Measurements from ENCODE around the gene MMP17. TPM values are rescaled to one million over a fixed set of nuclear protein-coding genes. Genes with fewer than 3 reads are reported as not detected.

The MMP17 gene
- total RNA-seq, 1 donor from 2014 or later: 0.39 TPM

DNA sequence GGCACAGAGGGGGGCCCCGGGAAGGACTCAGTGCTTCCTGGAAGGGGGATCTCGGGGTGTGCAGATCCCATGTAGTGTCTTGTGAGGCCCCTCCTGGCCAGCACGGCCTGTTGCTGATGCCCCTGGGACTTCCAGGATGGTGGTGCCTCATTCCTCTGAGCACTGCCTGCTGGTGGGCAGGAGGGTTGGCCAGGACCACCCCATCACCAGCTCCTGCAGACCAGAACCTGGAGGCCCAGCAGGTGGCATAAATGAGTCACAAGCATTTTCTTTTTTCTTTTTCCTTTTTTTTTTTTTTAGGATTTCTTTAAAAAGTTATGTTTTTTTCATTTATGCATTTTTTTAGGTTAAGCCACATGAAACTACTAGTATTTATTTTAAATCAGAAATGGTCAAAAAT is 8.0 kb downstream of the MMP17 start:
- no peak for DNase-seq (ENCODE audit: low spot score)
- Mint-ChIP-seq H3K4me1 (ENCODE audit: low read depth) (no peaks in the 10 kb centered on the region), H3K27me3 (ENCODE audit: insufficient read depth) (peaks cover 7% of the 10 kb centered on the region), H3K4me3 (no peak overlapping the region), H3K9me3 (no peaks in the 10 kb centered on the region), H3K36me3 (ENCODE audit: low read depth) (no peaks in the 10 kb centered on the region), H3K27ac (no peak overlapping the region)
- intact Hi-C loops (cut with micrococcal nuclease): no loop called here

- no peaks in the 10 kb centered on the region for H3K4me1 Mint-ChIP-seq (ENCODE audit: low read depth)
- peaks cover 6% of the 10 kb centered on the region for H3K27me3 Mint-ChIP-seq (ENCODE audit: insufficient read depth)
- no peaks in the 10 kb centered on the region for H3K9me3 Mint-ChIP-seq
- H3K4me3 Mint-ChIP-seq: no peak overlapping the region
- DNase-seq (ENCODE audit: low spot score): no peak
- H3K36me3 Mint-ChIP-seq (ENCODE audit: low read depth): no peaks in the 10 kb centered on the region
- no peak overlapping the region for H3K27ac Mint-ChIP-seq
- intact Hi-C loops (cut with micrococcal nuclease): no loop called here
Measured at GRCh38 chr12:131836714-131837397, 8.7 kb downstream of the MMP17 start.

DNA sequence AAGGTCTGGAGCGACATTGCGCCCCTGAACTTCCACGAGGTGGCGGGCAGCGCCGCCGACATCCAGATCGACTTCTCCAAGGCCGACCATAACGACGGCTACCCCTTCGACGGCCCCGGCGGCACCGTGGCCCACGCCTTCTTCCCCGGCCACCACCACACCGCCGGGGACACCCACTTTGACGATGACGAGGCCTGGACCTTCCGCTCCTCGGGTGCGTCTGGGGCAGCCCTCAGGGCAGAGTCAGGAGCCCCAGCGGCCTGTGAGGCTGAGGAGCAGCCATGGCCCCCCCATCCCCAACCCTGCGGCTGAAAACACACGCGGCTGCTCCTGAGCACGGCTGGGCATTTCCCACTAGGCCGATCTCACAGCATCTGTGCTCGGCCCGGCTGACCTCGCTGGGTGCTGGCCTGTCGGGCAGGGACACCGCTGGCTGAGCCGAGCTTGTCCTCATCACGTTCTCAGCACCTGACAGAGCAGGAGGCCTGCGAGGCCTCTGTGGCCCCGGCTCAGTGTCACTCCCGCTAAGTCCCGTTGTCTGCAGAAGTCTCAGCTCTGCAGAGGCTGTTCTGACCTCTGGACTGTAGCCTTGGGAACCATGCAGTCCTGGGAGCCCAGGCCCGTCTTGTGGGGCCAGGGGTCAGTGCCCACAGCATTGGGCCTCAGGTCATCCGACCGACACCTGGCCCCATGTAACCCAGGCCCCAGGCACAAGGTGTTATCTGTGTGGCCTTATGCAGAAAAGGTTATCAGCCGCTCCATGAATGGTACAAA is 12.6 kb downstream of the MMP17 start:
- no peaks in the 10 kb centered on the region for H3K4me1 Mint-ChIP-seq (ENCODE audit: low read depth)
- no peaks in the 10 kb centered on the region for H3K27me3 Mint-ChIP-seq (ENCODE audit: insufficient read depth)
- intact Hi-C loops (cut with micrococcal nuclease): no loop called here
- no peak overlapping the region for H3K27ac Mint-ChIP-seq
- no peaks in the 10 kb centered on the region for H3K9me3 Mint-ChIP-seq
- H3K4me3 Mint-ChIP-seq: no peak overlapping the region
- no peak for DNase-seq (ENCODE audit: low spot score)
- H3K36me3 Mint-ChIP-seq (ENCODE audit: low read depth): no peaks in the 10 kb centered on the region

- Mint-ChIP-seq H3K4me3 (no peak overlapping the region), H3K27ac (no peak overlapping the region), H3K4me1 (ENCODE audit: low read depth) (no peaks in the 10 kb centered on the region), H3K9me3 (no peaks in the 10 kb centered on the region), H3K27me3 (ENCODE audit: insufficient read depth) (no peaks in the 10 kb centered on the region), H3K36me3 (ENCODE audit: low read depth) (no peaks in the 10 kb centered on the region)
- no peak for DNase-seq (ENCODE audit: low spot score)
- intact Hi-C loops (cut with micrococcal nuclease): no loop called here
Measured at GRCh38 chr12:131841547-131841946, 13.4 kb downstream of the MMP17 start.

DNA sequence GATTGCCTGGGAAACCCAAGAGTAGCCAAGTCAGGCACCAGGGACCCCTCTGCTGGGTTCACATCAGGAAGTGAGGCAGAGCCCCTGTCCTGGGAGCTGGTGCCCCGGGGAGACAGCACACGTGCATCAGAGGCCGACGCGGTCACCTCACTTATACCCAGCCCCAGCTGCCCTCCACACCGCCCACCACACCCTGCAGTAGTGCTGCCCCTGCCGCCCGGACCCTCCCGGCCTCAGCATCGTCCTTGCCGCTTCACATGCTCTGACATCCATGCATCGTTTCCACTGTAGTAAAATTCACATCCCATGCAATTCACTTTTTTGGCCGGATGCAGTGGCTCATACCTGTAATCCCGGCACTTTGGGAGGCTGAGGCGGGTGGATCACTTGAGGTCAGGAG is 14.0 kb downstream of the MMP17 start:
- no peak overlapping the region for H3K27ac Mint-ChIP-seq
- no peaks in the 10 kb centered on the region for H3K36me3 Mint-ChIP-seq (ENCODE audit: low read depth)
- no peaks in the 10 kb centered on the region for H3K4me1 Mint-ChIP-seq (ENCODE audit: low read depth)
- no peaks in the 10 kb centered on the region for H3K9me3 Mint-ChIP-seq
- H3K4me3 Mint-ChIP-seq: no peak overlapping the region
- H3K27me3 Mint-ChIP-seq (ENCODE audit: insufficient read depth): no peaks in the 10 kb centered on the region
- intact Hi-C loops (cut with micrococcal nuclease): no loop called here
- DNase-seq (ENCODE audit: low spot score): no peak

- Mint-ChIP-seq H3K4me1 (ENCODE audit: low read depth) (no peaks in the 10 kb centered on the region), H3K27ac (no peak overlapping the region), H3K27me3 (ENCODE audit: insufficient read depth) (no peaks in the 10 kb centered on the region), H3K36me3 (ENCODE audit: low read depth) (no peaks in the 10 kb centered on the region), H3K9me3 (no peaks in the 10 kb centered on the region), H3K4me3 (no peak overlapping the region)
- DNase-seq (ENCODE audit: low spot score): no peak
- intact Hi-C loops (cut with micrococcal nuclease): no loop called here
Measured at GRCh38 chr12:131843527-131843926, 15.3 kb downstream of the MMP17 start.

DNA sequence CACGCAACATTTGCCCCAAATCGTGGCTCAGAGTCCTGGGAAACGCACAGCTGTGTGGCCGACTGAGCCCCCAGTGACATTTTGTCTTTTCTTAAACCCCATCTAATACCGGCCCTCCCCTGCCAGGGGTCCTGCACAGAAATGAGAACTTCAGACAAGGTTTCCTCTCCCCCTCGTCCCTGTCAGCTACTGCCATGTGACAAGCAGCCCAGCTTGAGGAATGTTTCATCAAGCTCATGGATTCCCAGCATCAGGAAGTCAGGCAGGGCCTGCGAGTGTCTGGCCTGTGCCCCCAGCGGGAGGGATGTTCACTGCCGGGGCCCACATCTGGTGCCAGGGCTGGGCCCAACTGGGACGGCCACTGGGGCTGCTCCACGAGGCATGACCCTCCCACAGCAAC is 15.9 kb downstream of the MMP17 start:
- H3K36me3 Mint-ChIP-seq (ENCODE audit: low read depth): no peaks in the 10 kb centered on the region
- H3K27me3 Mint-ChIP-seq (ENCODE audit: insufficient read depth): no peaks in the 10 kb centered on the region
- no peak overlapping the region for H3K4me3 Mint-ChIP-seq
- intact Hi-C loops (cut with micrococcal nuclease): no loop called here
- no peak for DNase-seq (ENCODE audit: low spot score)
- H3K4me1 Mint-ChIP-seq (ENCODE audit: low read depth): no peaks in the 10 kb centered on the region
- H3K9me3 Mint-ChIP-seq: no peaks in the 10 kb centered on the region
- H3K27ac Mint-ChIP-seq: no peak overlapping the region

DNA sequence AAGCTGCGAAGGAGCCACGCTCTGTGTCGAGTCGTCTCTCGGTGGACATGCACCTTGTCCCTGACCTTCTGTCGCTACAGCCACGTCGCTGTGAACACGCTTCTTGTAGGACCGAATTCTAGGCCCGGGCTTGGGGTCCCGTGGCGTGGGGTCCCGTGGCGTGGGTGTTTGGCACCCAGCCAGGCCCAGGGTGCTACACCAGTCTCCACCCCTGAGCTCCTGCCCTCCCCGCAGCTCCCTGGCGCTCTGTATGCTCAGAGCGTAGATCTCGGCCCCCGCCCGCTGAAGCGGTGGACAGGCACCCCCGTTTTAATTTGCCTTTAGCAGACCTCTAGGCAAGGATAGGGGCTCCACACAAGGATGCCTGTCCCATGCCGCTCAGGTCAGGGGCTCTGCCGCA is 16.5 kb downstream of the MMP17 start:
- intact Hi-C loops (cut with micrococcal nuclease): no loop called here
- Mint-ChIP-seq H3K9me3 (no peaks in the 10 kb centered on the region), H3K36me3 (ENCODE audit: low read depth) (no peaks in the 10 kb centered on the region), H3K4me3 (no peak overlapping the region), H3K27ac (no peak overlapping the region), H3K4me1 (ENCODE audit: low read depth) (no peaks in the 10 kb centered on the region), H3K27me3 (ENCODE audit: insufficient read depth) (no peaks in the 10 kb centered on the region)
- no peak for DNase-seq (ENCODE audit: low spot score)

DNA sequence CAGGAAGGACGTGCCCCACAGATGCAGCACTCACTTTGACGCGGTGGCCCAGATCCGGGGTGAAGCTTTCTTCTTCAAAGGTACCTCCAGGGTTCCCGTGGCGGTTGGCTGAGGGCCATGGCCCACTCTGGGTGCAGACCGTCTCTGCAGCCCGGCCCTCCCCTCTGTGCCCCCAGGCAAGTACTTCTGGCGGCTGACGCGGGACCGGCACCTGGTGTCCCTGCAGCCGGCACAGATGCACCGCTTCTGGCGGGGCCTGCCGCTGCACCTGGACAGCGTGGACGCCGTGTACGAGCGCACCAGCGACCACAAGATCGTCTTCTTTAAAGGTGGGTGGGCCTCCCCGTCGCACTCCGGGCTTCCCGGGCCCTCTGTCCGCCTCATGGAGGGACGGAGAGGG is 16.9 kb downstream of the MMP17 start:
- intact Hi-C loops (cut with micrococcal nuclease): no loop called here
- Mint-ChIP-seq H3K27ac (no peak overlapping the region), H3K9me3 (no peaks in the 10 kb centered on the region), H3K27me3 (ENCODE audit: insufficient read depth) (no peaks in the 10 kb centered on the region), H3K36me3 (ENCODE audit: low read depth) (no peaks in the 10 kb centered on the region), H3K4me3 (no peak overlapping the region), H3K4me1 (ENCODE audit: low read depth) (no peaks in the 10 kb centered on the region)
- DNase-seq (ENCODE audit: low spot score): no peak

DNA sequence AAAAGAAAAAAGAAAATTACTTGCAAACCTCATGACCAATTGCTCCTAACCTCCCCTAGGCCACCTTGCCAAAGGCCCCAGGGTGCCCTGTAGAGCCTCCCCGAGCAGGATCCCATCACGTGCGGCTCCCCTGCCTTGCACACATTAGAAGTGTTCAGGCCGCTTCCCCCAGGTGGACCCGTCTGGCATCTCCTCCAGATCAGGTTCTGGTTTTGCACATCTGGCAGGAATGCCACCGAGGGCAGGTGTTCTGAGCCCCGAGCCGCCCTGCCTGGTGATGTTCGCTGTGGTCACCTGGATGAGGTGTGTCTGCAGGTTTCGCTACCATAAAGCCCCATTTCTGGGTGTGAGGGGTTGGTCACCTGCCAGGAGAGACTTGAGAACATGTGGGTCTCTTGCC is 19.3 kb downstream of the MMP17 start:
- no peak overlapping the region for H3K27ac Mint-ChIP-seq
- intact Hi-C loops (cut with micrococcal nuclease): no loop called here
- no peak overlapping the region for H3K4me3 Mint-ChIP-seq
- H3K27me3 Mint-ChIP-seq (ENCODE audit: insufficient read depth): no peaks in the 10 kb centered on the region
- no peaks in the 10 kb centered on the region for H3K36me3 Mint-ChIP-seq (ENCODE audit: low read depth)
- DNase-seq (ENCODE audit: low spot score): no peak
- no peaks in the 10 kb centered on the region for H3K4me1 Mint-ChIP-seq (ENCODE audit: low read depth)
- no peaks in the 10 kb centered on the region for H3K9me3 Mint-ChIP-seq

DNA sequence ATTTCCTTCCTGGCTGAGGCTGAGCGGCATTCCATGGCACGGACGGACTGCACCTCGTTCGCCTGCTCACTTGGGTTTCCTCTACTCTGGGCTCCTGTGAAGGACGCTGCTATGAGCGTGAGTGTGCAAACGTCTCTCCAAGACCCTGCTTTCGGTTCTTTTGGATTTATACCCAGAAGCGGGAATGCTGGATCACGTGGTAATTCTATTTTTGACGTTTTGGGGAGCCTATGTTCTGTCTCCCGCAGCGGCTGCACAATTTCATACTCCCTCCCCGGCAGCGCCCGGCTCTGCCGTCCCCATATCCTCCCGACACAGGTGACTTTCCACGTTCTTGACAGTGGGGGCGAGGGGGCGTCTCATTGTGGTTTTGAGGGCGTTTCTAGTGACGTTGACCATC is 20.6 kb downstream of the MMP17 start:
- Mint-ChIP-seq H3K36me3 (ENCODE audit: low read depth) (no peaks in the 10 kb centered on the region), H3K27me3 (ENCODE audit: insufficient read depth) (no peaks in the 10 kb centered on the region), H3K4me1 (ENCODE audit: low read depth) (no peaks in the 10 kb centered on the region), H3K27ac (no peak overlapping the region), H3K4me3 (no peak overlapping the region), H3K9me3 (no peaks in the 10 kb centered on the region)
- intact Hi-C loops (cut with micrococcal nuclease): no loop called here
- DNase-seq (ENCODE audit: low spot score): no peak

DNA sequence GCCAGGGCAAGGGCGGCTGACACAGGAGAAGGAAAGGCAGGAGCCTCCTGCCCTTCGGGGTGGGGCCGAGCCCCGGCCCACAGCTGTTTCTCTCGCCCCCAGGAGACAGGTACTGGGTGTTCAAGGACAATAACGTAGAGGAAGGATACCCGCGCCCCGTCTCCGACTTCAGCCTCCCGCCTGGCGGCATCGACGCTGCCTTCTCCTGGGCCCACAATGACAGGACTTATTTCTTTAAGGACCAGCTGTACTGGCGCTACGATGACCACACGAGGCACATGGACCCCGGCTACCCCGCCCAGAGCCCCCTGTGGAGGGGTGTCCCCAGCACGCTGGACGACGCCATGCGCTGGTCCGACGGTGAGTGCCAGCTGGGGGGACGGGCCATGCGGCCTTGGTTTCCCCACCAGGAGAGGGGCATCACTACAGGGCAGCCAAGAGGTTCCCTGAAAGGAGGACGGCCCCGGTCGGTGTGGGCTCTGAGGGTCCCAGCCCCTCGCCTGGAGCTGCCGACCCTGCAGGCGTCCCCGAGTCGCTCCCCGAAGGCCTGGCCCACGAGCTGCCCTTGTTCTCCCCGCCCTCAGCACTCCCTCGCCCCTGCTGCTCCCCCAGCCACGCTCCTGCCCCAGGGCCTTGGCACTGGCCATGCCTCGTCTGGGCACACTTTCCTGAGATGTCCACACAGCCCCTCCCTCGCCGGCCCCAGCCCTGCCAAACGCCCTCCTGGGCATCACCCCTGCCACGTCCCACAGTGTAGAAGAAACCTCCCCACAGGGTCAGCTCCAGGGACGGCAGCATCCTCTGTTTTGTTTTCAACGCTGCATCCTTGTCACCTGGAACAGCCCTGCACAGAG is 21.7 kb downstream of the MMP17 start:
- H3K9me3 Mint-ChIP-seq: no peaks in the 10 kb centered on the region
- H3K27me3 Mint-ChIP-seq (ENCODE audit: insufficient read depth): no peaks in the 10 kb centered on the region
- no peak for DNase-seq (ENCODE audit: low spot score)
- no peak overlapping the region for H3K27ac Mint-ChIP-seq
- H3K4me1 Mint-ChIP-seq (ENCODE audit: low read depth): no peaks in the 10 kb centered on the region
- no peaks in the 10 kb centered on the region for H3K36me3 Mint-ChIP-seq (ENCODE audit: low read depth)
- no peak overlapping the region for H3K4me3 Mint-ChIP-seq
- intact Hi-C loops (cut with micrococcal nuclease): no loop called here

Measured in activated T-helper 1 cell treated with anti-CD3 and anti-CD28 coated beads, Interleukin-12 subunit alpha, Interleukin-12 subunit beta, Interleukin-2, Interleukin-4 antibody, amounts not matched to agents 30 ng/mL and 10 ng/mL and 1 ng/mL, durations not matched to agents 14 hours and 24 hours and 36 hours (primary cell).